Measurements from ENCODE around the gene PRPF8.
A peak's percentile ranks its signal among the peaks of the same experiment; 100 is the strongest.

Gene PRPF8

GRCh38 chr17:1624650-1625049, 60.0 kb downstream of the PRPF8 start:
- no peak for DNase-seq

- no peak for DNase-seq
These were observed 61.5 kb downstream of the PRPF8 start for GRCh38 chr17:1623057-1623630.

GRCh38 chr17:1621273-1621954, 63.3 kb downstream of the PRPF8 start:
- DNase-seq, result no peak

- no peak for DNase-seq
These were observed 64.2 kb downstream of the PRPF8 start for GRCh38 chr17:1620486-1620885.

GRCh38 chr17:1617620-1618174, 67.0 kb downstream of the PRPF8 start:
- DNase-seq, result peak; percentile 52

DNA sequence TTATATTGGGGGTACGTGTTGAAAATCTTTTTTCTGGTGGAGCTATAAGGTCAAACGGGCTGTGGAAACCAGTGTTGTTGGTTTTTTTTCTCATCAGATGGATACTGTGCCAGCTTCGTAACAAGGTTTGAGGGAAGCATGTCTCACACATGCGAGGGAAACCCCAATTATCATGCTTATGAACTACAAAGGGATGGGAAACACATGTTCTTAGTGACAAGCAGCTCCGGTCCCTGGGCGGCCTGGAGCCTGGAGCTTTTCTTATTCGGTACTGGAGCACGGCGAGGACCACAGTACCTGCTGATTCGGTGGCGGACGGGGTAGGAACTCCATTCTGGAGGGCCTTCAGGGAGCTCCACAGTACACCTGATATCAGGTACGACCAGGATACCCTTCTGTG, 68.6 kb downstream of the PRPF8 start:
- DNase-seq, result no peak

GRCh38 chr17:1612400-1612799, 72.3 kb downstream of the PRPF8 start:
- DNase-seq, result no peak

- DNase-seq, result no peak
These were observed 73.0 kb downstream of the PRPF8 start for GRCh38 chr17:1611715-1612114.

DNA sequence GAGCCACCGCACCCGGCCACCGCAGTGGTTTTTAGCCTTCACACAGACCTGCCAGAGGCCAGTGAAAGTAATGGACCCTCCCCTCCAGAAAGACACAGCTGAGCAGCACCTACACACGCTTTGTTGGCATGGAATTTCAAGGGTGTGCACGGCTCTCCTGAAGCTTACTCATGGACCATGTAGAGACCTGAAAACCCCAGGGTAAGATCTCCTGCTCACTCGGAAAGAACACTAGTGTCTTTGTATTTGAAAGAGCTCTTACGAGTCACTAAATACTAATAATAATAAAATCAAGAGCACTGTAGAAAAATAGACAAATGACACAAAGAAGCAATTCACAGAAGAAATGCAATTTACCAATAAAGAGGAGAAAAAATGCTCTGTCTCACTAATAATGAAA, 76.0 kb downstream of the PRPF8 start:
- no peak for DNase-seq

- no peak for DNase-seq
These were observed 76.7 kb downstream of the PRPF8 start for GRCh38 chr17:1607971-1608320.

DNA sequence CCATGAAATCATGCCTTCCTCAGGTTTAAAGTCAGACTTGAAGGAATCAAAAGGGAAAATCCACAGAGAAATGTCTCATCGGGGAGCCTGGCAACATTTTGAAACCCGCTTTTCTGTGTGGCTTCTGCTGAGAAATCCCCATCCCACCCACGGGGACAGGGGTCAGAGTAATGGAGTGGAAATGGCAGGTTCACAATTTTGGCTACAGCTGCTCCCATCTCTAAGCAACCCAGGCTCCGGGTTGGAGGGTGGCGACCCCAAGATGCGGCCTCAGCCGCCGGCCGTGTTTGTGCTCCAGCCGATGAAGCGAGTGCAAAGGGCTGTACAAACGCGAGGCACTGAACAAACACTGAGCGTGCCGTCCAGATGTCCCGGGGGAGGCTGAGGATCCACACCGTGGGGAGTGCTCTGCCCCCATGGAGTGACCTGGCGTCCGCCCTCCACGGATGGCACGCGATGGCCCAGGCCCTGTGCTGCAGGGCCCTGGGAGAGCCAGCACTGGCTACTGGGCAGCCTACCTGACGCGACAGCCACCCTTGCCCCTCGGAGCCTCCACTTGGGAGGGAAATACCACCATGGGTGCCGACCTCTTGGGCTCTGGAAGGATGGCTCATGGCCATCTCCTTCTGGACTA, 78.2 kb downstream of the PRPF8 start:
- DNase-seq, result no peak

- DNase-seq, result no peak
These were observed 78.9 kb downstream of the PRPF8 start for GRCh38 chr17:1605681-1606351.

GRCh38 chr17:1604831-1605528, 79.7 kb downstream of the PRPF8 start:
- no peak for DNase-seq

GRCh38 chr17:1601571-1601970, 83.1 kb downstream of the PRPF8 start:
- no peak for DNase-seq
